Osteoblast (primary cell): ENCODE measurements around the gene ABHD4. TPM values are rescaled to one million over a fixed set of nuclear protein-coding genes. Genes with fewer than 3 reads are reported as not detected.

Experiments
- DNase-seq: peaks from one replicate; pipeline ENCODE4 v3.0.0; 2011; ENCODE audit warnings: low spot score, mixed read lengths; ENCODE audit not compliant: insufficient read length; ENCODE audit errors: missing footprints
- H2AFZ ChIP-seq: 2 replicates; pipeline ENCODE4 v1.6.0; 2011; ENCODE audit warnings: mild to moderate bottlenecking, low read length
- H3K27ac ChIP-seq: 2 replicates; pipeline ENCODE4 v1.5.1; 2011; ENCODE audit warnings: mild to moderate bottlenecking, low read depth, low read length, moderate library complexity
- H3K27me3 ChIP-seq: 2 replicates; pipeline ENCODE4 v1.6.0; 2012; ENCODE audit warnings: mild to moderate bottlenecking, control low read depth, inconsistent platforms, low read length, moderate library complexity; ENCODE audit not compliant: insufficient read depth
- H3K36me3 ChIP-seq: 2 replicates; pipeline ENCODE4 v1.5.1; 2011; ENCODE audit warnings: mild to moderate bottlenecking, low read length, control low read depth, moderate library complexity; ENCODE audit not compliant: insufficient read depth
- H3K4me1 ChIP-seq: 2 replicates; pipeline ENCODE4 v1.5.1; 2011; ENCODE audit warnings: mild to moderate bottlenecking, low read length, control low read depth, moderate library complexity; ENCODE audit not compliant: insufficient read depth
- H3K4me2 ChIP-seq: 2 replicates; pipeline ENCODE4 v1.6.0; 2011; ENCODE audit warnings: mild to moderate bottlenecking, low read length; ENCODE audit not compliant: insufficient read depth
- H3K4me3 ChIP-seq: fragments of 200-600 bp; sonication (generic); 3 replicates; pipeline ENCODE4 v1.5.1; 2012; ENCODE audit warnings: mild to moderate bottlenecking, low read length, inconsistent platforms; ENCODE audit not compliant: insufficient read depth
- H3K79me2 ChIP-seq: 2 replicates; pipeline ENCODE4 v1.6.0; 2012; ENCODE audit warnings: mild to moderate bottlenecking, low read length, control low read depth, inconsistent platforms; ENCODE audit not compliant: insufficient read depth
- H3K9me3 ChIP-seq: 2 replicates; pipeline ENCODE4 v1.5.1; 2011; ENCODE audit warnings: low read depth, low read length, control low read depth
- H4K20me1 ChIP-seq: 2 replicates; pipeline ENCODE4 v1.6.0; 2012; ENCODE audit warnings: mild to moderate bottlenecking, low read length, control low read depth; ENCODE audit not compliant: insufficient read depth
- CTCF ChIP-seq: IDR thresholded peaks from 2 replicates; pipeline ENCODE4 v1.5.1; 2011; ENCODE audit warnings: mild to moderate bottlenecking, low read depth, low read length, moderate library complexity; ENCODE audit errors: extremely low read depth
- total RNA-seq: library from RNA; depleted of rRNA; stranded (reverse); fragments of >200 nt; gene quantifications from 2 replicates; pipeline ENCODE4 v1.2.3, GENCODE V29; 2012

Gene ABHD4
- total RNA-seq, 1 donor: 52.1 TPM

- no peaks in the 10 kb centered on the region for H3K27me3 ChIP-seq
- no peak overlapping the region for H2AFZ ChIP-seq
- no peaks in the 10 kb centered on the region for H3K36me3 ChIP-seq
- H3K4me3 ChIP-seq: no peak overlapping the region
- H3K4me2 ChIP-seq: no peak overlapping the region
- no peak for TF ChIP-seq CTCF
- H3K79me2 ChIP-seq: no peaks in the 10 kb centered on the region
- H3K9me3 ChIP-seq: no peaks in the 10 kb centered on the region
- H3K27ac ChIP-seq: no peak overlapping the region
- no peak for DNase-seq
- H4K20me1 ChIP-seq: no peaks in the 10 kb centered on the region
- H3K4me1 ChIP-seq: peaks cover 19% of the 10 kb centered on the region
Measured at GRCh38 chr14:22658946-22659345, 60.8 kb downstream of the ABHD4 start.

GRCh38 chr14:22660654-22661053 is 62.6 kb downstream of the ABHD4 start:
- Histone ChIP-seq H3K36me3 (no peaks in the 10 kb centered on the region), H4K20me1 (no peaks in the 10 kb centered on the region), H3K4me2 (no peak overlapping the region), H3K9me3 (no peaks in the 10 kb centered on the region), H3K4me1 (peaks cover 19% of the 10 kb centered on the region), H2AFZ (no peak overlapping the region), H3K27me3 (no peaks in the 10 kb centered on the region), H3K27ac (no peak overlapping the region), H3K79me2 (no peaks in the 10 kb centered on the region), H3K4me3 (no peak overlapping the region)
- TF ChIP-seq CTCF: no peak
- DNase-seq: no peak

Other genes starting within 250 kb of the ABHD4 start
- 213 and 272 TPM in 2 replicates for gene DAD1, start 9.1 kb upstream of the ABHD4 start, total RNA-seq
- not detected in 2 replicates for gene OR6J1, start 46.1 kb downstream of the ABHD4 start, total RNA-seq
- 55.0 and 62.8 TPM in 2 replicates for gene OXA1L, start 168.4 kb downstream of the ABHD4 start, total RNA-seq
- gene SLC7A7, start 217.1 kb downstream of the ABHD4 start, total RNA-seq: 4.3 and 4.7 TPM in 2 replicates
- gene MRPL52, start 231.6 kb downstream of the ABHD4 start, total RNA-seq: 20.3 and 31.5 TPM in 2 replicates
- gene MMP14, start 238.3 kb downstream of the ABHD4 start, total RNA-seq: 580 and 649 TPM in 2 replicates